ENCODE data around the gene TMEFF2. TPM values are rescaled to one million over a fixed set of nuclear protein-coding genes. Genes with fewer than 3 reads are reported as not detected.

The TMEFF2 gene
- total and polyA plus RNA-seq, 2 experiments from 2014 or later = 1.7 to 2.2 TPM

- Mint-ChIP-seq H3K9me3 (peaks cover 13% of the 10 kb centered on the region; the same call in 2 of the 3 replicates), H3K4me3 (no peak overlapping the region), H3K27ac (peak overlapping the region; percentile 39), H3K4me1 (peaks cover 22% of the 10 kb centered on the region), H3K36me3 (ENCODE audit: low read depth) (peaks cover 9% of the 10 kb centered on the region), H3K27me3 (ENCODE audit: insufficient read depth, low read depth, poor library complexity) (no peaks in the 10 kb centered on the region)
- Histone ChIP-seq H3K4me1 (ENCODE audit: insufficient read depth) (peaks cover 10% of the 10 kb centered on the region), H3K36me3 (ENCODE audit: insufficient read depth) (no peaks in the 10 kb centered on the region), H3K27me3 (ENCODE audit: insufficient read depth) (no peaks in the 10 kb centered on the region), H3K9me2 (ENCODE audit: insufficient read depth) (peaks cover 6% of the 10 kb centered on the region; the same call in 1 of the 2 replicates), H2AFZ (peak overlapping the region; percentile 80; the same call in 1 of the 2 replicates), H3K79me2 (replicated peaks; ENCODE audit: insufficient read depth) (no peaks in the 10 kb centered on the region), H3K4me2 (no peak overlapping the region), H3F3A (replicated peaks; ENCODE audit: low read depth) (no peaks in the 10 kb centered on the region), H3K4me3 (no peak overlapping the region), H3K27ac (ENCODE audit: low read depth) (no peak overlapping the region), H4K20me1 (replicated peaks; ENCODE audit: insufficient read depth) (no peaks in the 10 kb centered on the region)
- DNase-seq (ENCODE audit: low spot score) (no peak), ATAC-seq (no peak; the same call in 2 of the 3 replicates)
- no peak for TF ChIP-seq ZNF114 (CRISPR knock-in tag; IDR thresholded peaks at IDR 0.05)
- TF ChIP-seq, protein P1, sequence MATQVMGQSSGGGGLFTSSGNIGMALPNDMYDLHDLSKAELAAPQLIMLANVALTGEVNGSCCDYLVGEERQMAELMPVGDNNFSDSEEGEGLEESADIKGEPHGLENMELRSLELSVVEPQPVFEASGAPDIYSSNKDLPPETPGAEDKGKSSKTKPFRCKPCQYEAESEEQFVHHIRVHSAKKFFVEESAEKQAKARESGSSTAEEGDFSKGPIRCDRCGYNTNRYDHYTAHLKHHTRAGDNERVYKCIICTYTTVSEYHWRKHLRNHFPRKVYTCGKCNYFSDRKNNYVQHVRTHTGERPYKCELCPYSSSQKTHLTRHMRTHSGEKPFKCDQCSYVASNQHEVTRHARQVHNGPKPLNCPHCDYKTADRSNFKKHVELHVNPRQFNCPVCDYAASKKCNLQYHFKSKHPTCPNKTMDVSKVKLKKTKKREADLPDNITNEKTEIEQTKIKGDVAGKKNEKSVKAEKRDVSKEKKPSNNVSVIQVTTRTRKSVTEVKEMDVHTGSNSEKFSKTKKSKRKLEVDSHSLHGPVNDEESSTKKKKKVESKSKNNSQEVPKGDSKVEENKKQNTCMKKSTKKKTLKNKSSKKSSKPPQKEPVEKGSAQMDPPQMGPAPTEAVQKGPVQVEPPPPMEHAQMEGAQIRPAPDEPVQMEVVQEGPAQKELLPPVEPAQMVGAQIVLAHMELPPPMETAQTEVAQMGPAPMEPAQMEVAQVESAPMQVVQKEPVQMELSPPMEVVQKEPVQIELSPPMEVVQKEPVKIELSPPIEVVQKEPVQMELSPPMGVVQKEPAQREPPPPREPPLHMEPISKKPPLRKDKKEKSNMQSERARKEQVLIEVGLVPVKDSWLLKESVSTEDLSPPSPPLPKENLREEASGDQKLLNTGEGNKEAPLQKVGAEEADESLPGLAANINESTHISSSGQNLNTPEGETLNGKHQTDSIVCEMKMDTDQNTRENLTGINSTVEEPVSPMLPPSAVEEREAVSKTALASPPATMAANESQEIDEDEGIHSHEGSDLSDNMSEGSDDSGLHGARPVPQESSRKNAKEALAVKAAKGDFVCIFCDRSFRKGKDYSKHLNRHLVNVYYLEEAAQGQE (IDR thresholded peaks at IDR 0.05; ENCODE audit: unreplicated experiment) = no peak
- TF ChIP-seq, protein P2, sequence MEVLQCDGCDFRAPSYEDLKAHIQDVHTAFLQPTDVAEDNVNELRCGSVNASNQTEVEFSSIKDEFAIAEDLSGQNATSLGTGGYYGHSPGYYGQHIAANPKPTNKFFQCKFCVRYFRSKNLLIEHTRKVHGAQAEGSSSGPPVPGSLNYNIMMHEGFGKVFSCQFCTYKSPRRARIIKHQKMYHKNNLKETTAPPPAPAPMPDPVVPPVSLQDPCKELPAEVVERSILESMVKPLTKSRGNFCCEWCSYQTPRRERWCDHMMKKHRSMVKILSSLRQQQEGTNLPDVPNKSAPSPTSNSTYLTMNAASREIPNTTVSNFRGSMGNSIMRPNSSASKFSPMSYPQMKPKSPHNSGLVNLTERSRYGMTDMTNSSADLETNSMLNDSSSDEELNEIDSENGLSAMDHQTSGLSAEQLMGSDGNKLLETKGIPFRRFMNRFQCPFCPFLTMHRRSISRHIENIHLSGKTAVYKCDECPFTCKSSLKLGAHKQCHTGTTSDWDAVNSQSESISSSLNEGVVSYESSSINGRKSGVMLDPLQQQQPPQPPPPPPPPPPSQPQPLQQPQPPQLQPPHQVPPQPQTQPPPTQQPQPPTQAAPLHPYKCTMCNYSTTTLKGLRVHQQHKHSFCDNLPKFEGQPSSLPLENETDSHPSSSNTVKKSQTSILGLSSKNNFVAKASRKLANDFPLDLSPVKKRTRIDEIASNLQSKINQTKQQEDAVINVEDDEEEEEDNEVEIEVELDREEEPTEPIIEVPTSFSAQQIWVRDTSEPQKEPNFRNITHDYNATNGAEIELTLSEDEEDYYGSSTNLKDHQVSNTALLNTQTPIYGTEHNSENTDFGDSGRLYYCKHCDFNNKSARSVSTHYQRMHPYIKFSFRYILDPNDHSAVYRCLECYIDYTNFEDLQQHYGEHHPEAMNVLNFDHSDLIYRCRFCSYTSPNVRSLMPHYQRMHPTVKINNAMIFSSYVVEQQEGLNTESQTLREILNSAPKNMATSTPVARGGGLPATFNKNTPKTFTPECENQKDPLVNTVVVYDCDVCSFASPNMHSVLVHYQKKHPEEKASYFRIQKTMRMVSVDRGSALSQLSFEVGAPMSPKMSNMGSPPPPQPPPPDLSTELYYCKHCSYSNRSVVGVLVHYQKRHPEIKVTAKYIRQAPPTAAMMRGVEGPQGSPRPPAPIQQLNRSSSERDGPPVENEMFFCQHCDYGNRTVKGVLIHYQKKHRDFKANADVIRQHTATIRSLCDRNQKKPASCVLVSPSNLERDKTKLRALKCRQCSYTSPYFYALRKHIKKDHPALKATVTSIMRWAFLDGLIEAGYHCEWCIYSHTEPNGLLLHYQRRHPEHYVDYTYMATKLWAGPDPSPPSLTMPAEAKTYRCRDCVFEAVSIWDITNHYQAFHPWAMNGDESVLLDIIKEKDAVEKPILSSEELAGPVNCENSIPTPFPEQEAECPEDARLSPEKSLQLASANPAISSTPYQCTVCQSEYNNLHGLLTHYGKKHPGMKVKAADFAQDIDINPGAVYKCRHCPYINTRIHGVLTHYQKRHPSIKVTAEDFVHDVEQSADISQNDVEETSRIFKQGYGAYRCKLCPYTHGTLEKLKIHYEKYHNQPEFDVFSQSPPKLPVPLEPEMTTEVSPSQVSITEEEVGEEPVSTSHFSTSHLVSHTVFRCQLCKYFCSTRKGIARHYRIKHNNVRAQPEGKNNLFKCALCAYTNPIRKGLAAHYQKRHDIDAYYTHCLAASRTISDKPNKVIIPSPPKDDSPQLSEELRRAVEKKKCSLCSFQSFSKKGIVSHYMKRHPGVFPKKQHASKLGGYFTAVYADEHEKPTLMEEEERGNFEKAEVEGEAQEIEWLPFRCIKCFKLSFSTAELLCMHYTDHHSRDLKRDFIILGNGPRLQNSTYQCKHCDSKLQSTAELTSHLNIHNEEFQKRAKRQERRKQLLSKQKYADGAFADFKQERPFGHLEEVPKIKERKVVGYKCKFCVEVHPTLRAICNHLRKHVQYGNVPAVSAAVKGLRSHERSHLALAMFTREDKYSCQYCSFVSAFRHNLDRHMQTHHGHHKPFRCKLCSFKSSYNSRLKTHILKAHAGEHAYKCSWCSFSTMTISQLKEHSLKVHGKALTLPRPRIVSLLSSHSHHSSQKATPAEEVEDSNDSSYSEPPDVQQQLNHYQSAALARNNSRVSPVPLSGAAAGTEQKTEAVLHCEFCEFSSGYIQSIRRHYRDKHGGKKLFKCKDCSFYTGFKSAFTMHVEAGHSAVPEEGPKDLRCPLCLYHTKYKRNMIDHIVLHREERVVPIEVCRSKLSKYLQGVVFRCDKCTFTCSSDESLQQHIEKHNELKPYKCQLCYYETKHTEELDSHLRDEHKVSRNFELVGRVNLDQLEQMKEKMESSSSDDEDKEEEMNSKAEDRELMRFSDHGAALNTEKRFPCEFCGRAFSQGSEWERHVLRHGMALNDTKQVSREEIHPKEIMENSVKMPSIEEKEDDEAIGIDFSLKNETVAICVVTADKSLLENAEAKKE (CRISPR knock-in tag; IDR thresholded peaks at IDR 0.05) = no peak
- TF ChIP-seq CREB1 (CRISPR knock-in tag; IDR thresholded peaks at IDR 0.05; ENCODE audit: low read depth) = no peak
- TF ChIP-seq, protein P3, sequence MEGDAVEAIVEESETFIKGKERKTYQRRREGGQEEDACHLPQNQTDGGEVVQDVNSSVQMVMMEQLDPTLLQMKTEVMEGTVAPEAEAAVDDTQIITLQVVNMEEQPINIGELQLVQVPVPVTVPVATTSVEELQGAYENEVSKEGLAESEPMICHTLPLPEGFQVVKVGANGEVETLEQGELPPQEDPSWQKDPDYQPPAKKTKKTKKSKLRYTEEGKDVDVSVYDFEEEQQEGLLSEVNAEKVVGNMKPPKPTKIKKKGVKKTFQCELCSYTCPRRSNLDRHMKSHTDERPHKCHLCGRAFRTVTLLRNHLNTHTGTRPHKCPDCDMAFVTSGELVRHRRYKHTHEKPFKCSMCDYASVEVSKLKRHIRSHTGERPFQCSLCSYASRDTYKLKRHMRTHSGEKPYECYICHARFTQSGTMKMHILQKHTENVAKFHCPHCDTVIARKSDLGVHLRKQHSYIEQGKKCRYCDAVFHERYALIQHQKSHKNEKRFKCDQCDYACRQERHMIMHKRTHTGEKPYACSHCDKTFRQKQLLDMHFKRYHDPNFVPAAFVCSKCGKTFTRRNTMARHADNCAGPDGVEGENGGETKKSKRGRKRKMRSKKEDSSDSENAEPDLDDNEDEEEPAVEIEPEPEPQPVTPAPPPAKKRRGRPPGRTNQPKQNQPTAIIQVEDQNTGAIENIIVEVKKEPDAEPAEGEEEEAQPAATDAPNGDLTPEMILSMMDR (conservative IDR thresholded peaks at IDR 0.05; ENCODE audit: low read depth in 2 of 2) = no peak
- TF ChIP-seq POLR2AphosphoS5 (IDR thresholded peaks at IDR 0.05; ENCODE audit: low read depth) = no peak
- TF ChIP-seq EZH2 (IDR thresholded peaks at IDR 0.05; ENCODE audit: low read depth, unreplicated experiment) = no peak
- TF ChIP-seq ETS1 (IDR thresholded peaks at IDR 0.05) = no peak
- no peak for TF ChIP-seq ZNF331 (CRISPR knock-in tag; IDR thresholded peaks at IDR 0.05; ENCODE audit: low read depth)
- no peak for TF ChIP-seq NANOG (IDR thresholded peaks at IDR 0.05; ENCODE audit: borderline replicate concordance)
Observed at GRCh38 chr2:191917967-191918651, 276.6 kb downstream of the TMEFF2 start.
